ENCODE results near the gene NACC2.

The NACC2 gene

DNA sequence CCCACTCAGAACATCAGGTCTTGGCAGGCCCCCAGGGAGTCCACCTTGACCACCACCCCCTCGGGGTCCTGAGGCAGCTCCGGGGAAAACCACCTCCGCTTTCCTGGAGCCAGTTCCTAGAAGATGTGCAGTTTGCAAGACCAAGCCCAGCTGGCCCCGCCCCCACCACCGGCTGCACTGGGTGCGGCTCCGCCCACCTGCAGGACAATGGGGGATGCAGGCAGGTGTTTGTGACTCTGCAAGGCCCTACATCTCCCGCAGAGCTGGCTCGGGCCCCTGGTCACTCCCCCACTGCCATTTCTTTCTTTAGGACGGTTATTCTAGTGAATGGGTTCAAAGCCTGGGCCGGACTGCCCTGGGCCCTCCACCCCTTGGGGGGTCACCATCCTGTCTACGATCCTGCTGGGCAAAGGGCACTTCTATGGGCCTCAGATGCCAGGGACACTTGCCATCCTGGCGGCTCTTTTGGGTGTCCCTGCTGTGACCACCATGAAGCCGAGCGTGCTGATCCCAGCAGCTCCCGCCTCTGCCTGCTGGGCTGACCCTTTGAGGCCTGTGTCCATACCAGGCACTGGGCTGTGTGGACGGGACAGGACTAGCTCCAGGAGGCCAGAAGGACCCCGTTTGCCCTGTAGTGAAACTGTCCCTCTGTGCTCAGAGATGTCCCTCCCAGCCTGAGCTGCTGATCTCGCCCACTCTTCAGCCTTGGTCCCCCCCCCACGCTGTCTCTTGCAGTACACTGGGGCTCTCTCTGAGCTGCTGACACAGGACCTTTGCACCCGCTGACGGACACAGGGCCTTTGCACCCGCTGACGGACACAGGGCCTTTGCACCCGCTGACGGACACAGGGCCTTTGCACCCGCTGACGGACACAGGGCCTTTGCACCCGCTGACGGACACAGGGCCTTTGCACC lies 5.9 kb upstream of the NACC2 start:
- TF ChIP-seq, protein P1, sequence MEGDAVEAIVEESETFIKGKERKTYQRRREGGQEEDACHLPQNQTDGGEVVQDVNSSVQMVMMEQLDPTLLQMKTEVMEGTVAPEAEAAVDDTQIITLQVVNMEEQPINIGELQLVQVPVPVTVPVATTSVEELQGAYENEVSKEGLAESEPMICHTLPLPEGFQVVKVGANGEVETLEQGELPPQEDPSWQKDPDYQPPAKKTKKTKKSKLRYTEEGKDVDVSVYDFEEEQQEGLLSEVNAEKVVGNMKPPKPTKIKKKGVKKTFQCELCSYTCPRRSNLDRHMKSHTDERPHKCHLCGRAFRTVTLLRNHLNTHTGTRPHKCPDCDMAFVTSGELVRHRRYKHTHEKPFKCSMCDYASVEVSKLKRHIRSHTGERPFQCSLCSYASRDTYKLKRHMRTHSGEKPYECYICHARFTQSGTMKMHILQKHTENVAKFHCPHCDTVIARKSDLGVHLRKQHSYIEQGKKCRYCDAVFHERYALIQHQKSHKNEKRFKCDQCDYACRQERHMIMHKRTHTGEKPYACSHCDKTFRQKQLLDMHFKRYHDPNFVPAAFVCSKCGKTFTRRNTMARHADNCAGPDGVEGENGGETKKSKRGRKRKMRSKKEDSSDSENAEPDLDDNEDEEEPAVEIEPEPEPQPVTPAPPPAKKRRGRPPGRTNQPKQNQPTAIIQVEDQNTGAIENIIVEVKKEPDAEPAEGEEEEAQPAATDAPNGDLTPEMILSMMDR (IDR thresholded peaks at IDR 0.05; ENCODE audit: extremely low read depth, insufficient read depth, missing control alignments), result no peak
- no peak for DNase-seq (ENCODE audit: low spot score)
- in situ Hi-C loops (cut with MboI; ENCODE audit: low pct_unique_long_range_greater_than_20kb, low sequenced_read_pairs, unreplicated experiment), result no loop called here

DNA sequence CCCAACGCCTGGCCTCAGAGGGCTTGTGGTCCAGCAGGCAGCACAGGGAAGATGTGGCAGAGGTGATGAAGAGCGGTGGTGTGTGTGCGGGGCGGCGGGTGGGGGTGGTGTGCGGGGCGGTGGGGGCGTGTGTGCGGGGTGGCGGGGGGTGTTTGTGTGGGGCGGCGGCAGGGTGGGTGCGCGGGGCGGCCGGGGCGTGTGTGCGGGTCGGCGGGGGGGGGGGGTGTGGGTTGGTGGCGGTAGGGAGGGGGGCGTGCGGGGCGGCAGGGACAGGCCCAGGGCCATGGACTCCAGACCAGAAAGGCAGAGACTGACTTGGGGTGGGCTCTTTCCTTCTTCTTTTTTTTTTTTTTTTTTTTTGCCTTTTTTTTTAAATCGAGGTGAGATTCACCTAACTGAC lies 4.5 kb upstream of the NACC2 start:
- no peak for DNase-seq (ENCODE audit: low spot score)
- in situ Hi-C loops (cut with MboI; ENCODE audit: low pct_unique_long_range_greater_than_20kb, low sequenced_read_pairs, unreplicated experiment), result no loop called here
- TF ChIP-seq, protein P1 (IDR thresholded peaks at IDR 0.05; ENCODE audit: extremely low read depth, insufficient read depth, missing control alignments), result no peak

DNA sequence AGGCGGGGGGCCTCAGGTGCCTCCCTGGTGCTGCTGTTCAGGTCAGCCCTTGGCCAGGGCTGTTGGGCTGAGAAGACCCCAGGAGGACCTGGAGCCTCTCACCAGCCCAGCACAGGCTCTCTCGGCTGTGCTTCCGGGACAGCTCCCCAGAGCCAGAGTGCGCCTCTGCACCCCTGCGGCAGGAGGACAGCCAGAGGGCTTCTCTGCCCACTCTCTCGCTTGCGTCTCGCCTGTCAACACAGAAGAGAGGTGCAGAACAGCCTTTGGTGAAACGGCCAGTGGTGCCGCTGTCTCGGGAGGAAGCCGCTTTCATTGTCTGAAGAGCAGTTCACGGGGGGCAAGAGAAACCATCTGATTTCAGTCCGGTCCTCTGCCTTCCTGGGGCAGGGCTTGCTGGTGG lies 3.8 kb upstream of the NACC2 start:
- in situ Hi-C loops (cut with MboI; ENCODE audit: low pct_unique_long_range_greater_than_20kb, low sequenced_read_pairs, unreplicated experiment), result no loop called here
- DNase-seq (ENCODE audit: low spot score), result no peak
- TF ChIP-seq, protein P1 (IDR thresholded peaks at IDR 0.05; ENCODE audit: extremely low read depth, insufficient read depth, missing control alignments), result no peak

DNA sequence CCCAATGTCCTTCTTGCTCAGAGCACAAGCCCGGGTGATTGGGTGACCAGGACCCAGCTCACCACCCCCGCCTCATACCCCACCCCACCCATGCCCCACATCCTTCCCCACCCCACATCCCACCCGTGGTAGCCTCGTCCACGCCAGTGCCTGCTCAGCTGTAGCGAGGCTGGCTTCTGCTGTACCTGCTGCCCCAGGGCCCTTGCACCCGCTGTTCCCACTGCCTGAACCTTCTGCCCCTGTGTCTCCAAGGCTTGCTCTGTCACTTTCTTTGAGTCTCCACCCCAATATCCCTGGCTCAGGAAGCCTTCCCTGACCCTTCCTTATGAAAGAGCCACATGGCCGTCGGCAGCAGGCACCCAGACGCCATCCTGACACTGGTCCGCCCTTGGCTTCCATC lies 3.1 kb upstream of the NACC2 start:
- no peak for DNase-seq (ENCODE audit: low spot score)
- in situ Hi-C loops (cut with MboI; ENCODE audit: low pct_unique_long_range_greater_than_20kb, low sequenced_read_pairs, unreplicated experiment), result no loop called here
- TF ChIP-seq, protein P1 (IDR thresholded peaks at IDR 0.05; ENCODE audit: extremely low read depth, insufficient read depth, missing control alignments), result no peak

DNA sequence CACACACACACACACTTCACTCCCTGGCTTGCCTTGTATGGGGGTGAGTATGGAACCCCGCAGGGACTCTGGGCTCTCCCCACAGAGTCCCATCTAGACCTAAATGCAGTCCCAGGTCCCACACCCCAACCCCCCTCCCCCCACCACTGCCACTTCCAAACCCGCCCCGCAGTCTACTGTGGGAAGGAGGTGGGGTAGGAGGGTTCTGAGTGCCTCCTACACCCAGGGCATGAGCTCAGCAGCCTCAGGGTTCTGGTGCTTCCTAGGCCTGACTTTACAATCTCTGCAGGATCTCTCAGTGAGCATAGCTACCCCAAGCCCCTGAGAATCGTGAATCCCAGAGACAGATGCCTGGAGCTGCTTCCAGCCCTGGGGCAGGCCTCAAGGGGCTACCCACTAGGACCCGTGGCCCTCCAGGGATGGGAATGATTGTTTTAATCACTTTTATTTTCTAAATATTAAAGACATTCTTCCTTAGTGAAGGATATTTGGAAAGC lies 1.5 kb upstream of the NACC2 start:
- no peak for DNase-seq (ENCODE audit: low spot score)
- TF ChIP-seq, protein P1 (IDR thresholded peaks at IDR 0.05; ENCODE audit: extremely low read depth, insufficient read depth, missing control alignments), result no peak
- in situ Hi-C loops (cut with MboI; ENCODE audit: low pct_unique_long_range_greater_than_20kb, low sequenced_read_pairs, unreplicated experiment), result no loop called here

DNA sequence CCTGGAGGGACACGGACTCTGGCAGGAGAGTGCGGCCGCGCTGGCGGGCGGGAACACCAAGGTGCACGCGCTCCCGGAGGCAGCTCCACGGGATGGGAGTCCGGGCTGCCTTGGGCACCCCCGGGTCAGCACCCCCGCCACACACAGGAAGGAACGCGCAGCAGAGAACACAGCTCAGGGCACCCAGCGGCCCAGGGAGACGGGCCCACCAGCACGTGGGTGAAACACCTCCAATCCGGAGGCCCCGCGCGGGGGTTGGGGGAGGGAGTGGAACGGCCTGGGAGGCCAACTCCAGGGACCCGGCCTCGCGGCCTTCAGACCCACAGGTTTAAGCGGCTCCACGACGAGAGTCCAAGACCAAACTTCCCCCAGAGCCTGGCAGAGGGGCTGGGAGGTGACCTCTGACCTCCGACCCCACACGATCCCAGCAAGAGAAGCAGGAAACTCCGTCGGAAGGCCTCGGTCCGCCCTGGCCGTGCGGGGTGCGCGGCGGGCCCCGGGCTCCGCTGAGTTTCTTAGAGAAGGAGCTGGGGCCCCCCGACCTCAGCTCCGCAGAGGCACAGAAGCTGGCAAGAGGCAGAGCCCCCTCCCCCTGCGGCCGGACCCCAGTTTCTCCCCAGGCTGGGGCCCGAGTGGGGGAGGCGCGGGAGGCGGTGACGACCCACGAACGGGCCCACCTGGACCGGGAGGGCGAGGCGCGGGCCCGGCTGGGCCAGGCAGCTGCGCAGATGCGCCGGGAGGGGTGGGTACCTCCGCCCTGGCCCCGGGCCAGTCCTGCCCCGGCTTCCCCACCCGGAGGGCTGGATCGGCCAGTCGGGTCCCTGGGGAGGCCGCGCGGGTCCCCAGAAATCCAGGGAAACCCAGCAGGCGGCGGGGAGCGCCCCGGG lies 851 bp downstream of the NACC2 start:
- in situ Hi-C loops (cut with MboI; ENCODE audit: low pct_unique_long_range_greater_than_20kb, low sequenced_read_pairs, unreplicated experiment), result no loop called here
- TF ChIP-seq, protein P1 (IDR thresholded peaks at IDR 0.05; ENCODE audit: extremely low read depth, insufficient read depth, missing control alignments), result no peak
- DNase-seq (ENCODE audit: low spot score), result no peak

Measured in GM13977 (cell line).